ENCODE data around the gene TMEM81. TPM values are rescaled to one million over a fixed set of nuclear protein-coding genes. Genes with fewer than 3 reads are reported as not detected.

TMEM81 gene
- total and polyA plus RNA-seq, 10 of the 15 experiments (the other 5 are each of a cell fraction or from before 2014, with no cell fraction given), result 0.62 to 2.2 (median 1.1) TPM

GRCh38 chr1:205111354-205111753 lies 27.1 kb upstream of the TMEM81 start (continued):
- TF ChIP-seq RAD51 (IDR thresholded peaks at IDR 0.05) (peak; percentile 11; the same call in 1 of the 2 replicates), RUNX3 (IDR thresholded peaks at IDR 0.05; ENCODE audit: low read length) (peak; percentile 14; the same call in 1 of the 2 replicates), RAD21 (IDR thresholded peaks at IDR 0.05; ENCODE audit: insufficient read depth, low read depth, low read length) (no peak), SREBF1 (IDR thresholded peaks at IDR 0.05; ENCODE audit: low read length) (no peak), EP300 (IDR thresholded peaks at IDR 0.05; ENCODE audit: borderline replicate concordance in 1 of 2, control insufficient read depth in 1 of 2, low read depth in 2 of 2, low read length in 2 of 2) (no peak), MEF2A (IDR thresholded peaks at IDR 0.05; ENCODE audit: insufficient read depth, low read depth, low read length) (no peak), GATAD2B (conservative IDR thresholded peaks at IDR 0.05; ENCODE audit: low read depth) (no peak)

GRCh38 chr1:205109711-205110110 lies 25.5 kb upstream of the TMEM81 start:
- ChIA-PET POLR2A (interaction anchor here (1.7 kb wide), 1 partner anchor 12 kb away, joined by 5 read pairs; the partner anchor contains the start of gene RBBP5), CTCF (interaction anchor here (1.1 to 2.8 kb wide), 10 partner anchors 10 to 118 kb away, joined by 3 to 13 read pairs (median 6); partner anchors contain the start of genes RBBP5 and TMCC2), SMC1A (ENCODE audit: uncharacterized antibody, unreplicated experiment) (interaction anchor here (1.0 to 1.5 kb wide), 6 partner anchors 12 to 146 kb away, joined by 3 to 10 read pairs (median 4); partner anchors contain the start of gene RBBP5), RAD21 (ENCODE audit: unreplicated experiment) (interaction anchor here (0.8 kb wide), 1 partner anchor 12 kb away, joined by 3 read pairs; the partner anchor contains the start of gene RBBP5)
- DNase-seq (ENCODE audit: low read depth, low spot score) (no peak), FAIRE-seq (no peak), ATAC-seq (no peak)
- Histone ChIP-seq H3K4me2 (ENCODE audit: control insufficient read depth, insufficient read depth) (no peak overlapping the region), H4K20me1 (ENCODE audit: control insufficient read depth, insufficient read depth) (no peaks in the 10 kb centered on the region), H3K27ac (ENCODE audit: control insufficient read depth, insufficient read depth) (no peak overlapping the region), H3K4me1 (ENCODE audit: control insufficient read depth, insufficient read depth, low read length) (no peaks in the 10 kb centered on the region), H2AFZ (ENCODE audit: control insufficient read depth, low read depth, low read length) (no peak overlapping the region), H3K79me2 (ENCODE audit: control insufficient read depth, insufficient read depth, low read length) (no peaks in the 10 kb centered on the region), H3K36me3 (ENCODE audit: control insufficient read depth in 2 of 2, insufficient read depth in 2 of 2, low read length in 1 of 2) (peaks cover 5 to 8% of the 10 kb centered on the region in 2 experiments), H3K9ac (ENCODE audit: control insufficient read depth, insufficient read depth, low read length) (no peak overlapping the region), H3K9me3 (replicated peaks; ENCODE audit: control insufficient read depth, insufficient read depth, low read length) (no peaks in the 10 kb centered on the region), H3K4me3 (no peak overlapping the region), H3K27me3 (replicated peaks in 1 of 2; ENCODE audit: control insufficient read depth in 2 of 2, insufficient read depth in 2 of 2, low read length in 1 of 2) (no peaks in the 10 kb centered on the region)
- BruUV-seq (replicated peaks), result no TSS peak
- TF ChIP-seq MLLT1 (IDR thresholded peaks at IDR 0.05), result no peak
- TF ChIP-seq SREBF1 (IDR thresholded peaks at IDR 0.05; ENCODE audit: low read length), result no peak
- TF ChIP-seq YY1 (IDR thresholded peaks at IDR 0.05; ENCODE audit: low read depth, low read length), result no peak
- no peak for TF ChIP-seq HDAC6 (IDR thresholded peaks at IDR 0.05; ENCODE audit: unreplicated experiment)
- no peak for TF ChIP-seq RAD21 (IDR thresholded peaks at IDR 0.05; ENCODE audit: insufficient read depth, low read depth, low read length)
- no peak for TF ChIP-seq TCF12 (IDR thresholded peaks at IDR 0.05; ENCODE audit: low read depth, low read length)
- TF ChIP-seq ZBTB40 (IDR thresholded peaks at IDR 0.05; ENCODE audit: borderline replicate concordance), result no peak
- TF ChIP-seq MEF2A (IDR thresholded peaks at IDR 0.05; ENCODE audit: insufficient read depth, low read depth, low read length), result no peak
- TF ChIP-seq ZSCAN29 (IDR thresholded peaks at IDR 0.05), result no peak
- no peak for TF ChIP-seq NRF1 (conservative IDR thresholded peaks at IDR 0.05; ENCODE audit: low read depth, low read length)
- TF ChIP-seq FOS (IDR thresholded peaks at IDR 0.05; ENCODE audit: borderline replicate concordance, extremely low read depth, insufficient read length), result no peak
- no peak for TF ChIP-seq ZBED1 (IDR thresholded peaks at IDR 0.05; ENCODE audit: borderline replicate concordance)
- in situ Hi-C loops (cut with MboI), result no loop called here
- intact Hi-C loops (cut with micrococcal nuclease; ENCODE audit: unreplicated experiment), result no loop called here
- 80% methylated on average over 5 of the region's 5 CpGs for WGBS (ENCODE audit: insufficient coverage, insufficient replicate concordance, low lambda C conversion rate, missing lambda C conversion rate)

All from GM12878 (cell line).